Brain microvascular endothelial cell (primary cell): ENCODE data around the gene KHNYN.
A peak's percentile ranks its signal among the peaks of the same experiment; 100 is the strongest.

Experiments used
- DNase-seq: peaks from one replicate; pipeline ENCODE4 v3.0.0-alpha.2; 2020
- H3K27ac ChIP-seq: fragments of 250-450 bp; sonication (Bioruptor Pico); 2 replicates; pipeline ENCODE4 v1.5.1; 2020; ENCODE audit warnings: mild to moderate bottlenecking, moderate library complexity
- H3K27me3 ChIP-seq: fragments of 250-450 bp; sonication (Bioruptor Pico); replicated peaks from 2 replicates; pipeline ENCODE4 v1.5.1; 2020; ENCODE audit warnings: mild to moderate bottlenecking
- H3K36me3 ChIP-seq: fragments of 250-450 bp; sonication (Bioruptor Pico); replicated peaks from 2 replicates; pipeline ENCODE4 v1.5.1; 2020; ENCODE audit warnings: mild to moderate bottlenecking
- H3K4me3 ChIP-seq: 2 replicates; pipeline ENCODE4 v1.5.1; 2011; ENCODE audit warnings: low read depth, mild to moderate bottlenecking, control low read depth, low read length, moderate library complexity
- CTCF ChIP-seq: IDR thresholded peaks from 2 replicates; pipeline ENCODE4 v1.5.1; 2011; ENCODE audit warnings: low read depth, mild to moderate bottlenecking, moderate library complexity, low read length, control low read depth, inconsistent platforms; ENCODE audit errors: missing control alignments
- in situ Hi-C: cut with HindIII; loops from 2 replicates; pipeline ENCODE4 v1.10.0; 2017; ENCODE audit warnings: low sequenced_read_pairs, low pct_ligation_motif_present

Gene KHNYN

GRCh38 chr14:24483604-24484252, 54.0 kb downstream of the KHNYN start:
- H3K27ac ChIP-seq: no peak overlapping the region
- H3K36me3 ChIP-seq: no peaks in the 10 kb centered on the region
- peak; percentile 0 for DNase-seq
- H3K27me3 ChIP-seq: no peaks in the 10 kb centered on the region
- in situ Hi-C loops: no loop called here
- H3K4me3 ChIP-seq: no peak overlapping the region
- no peak for TF ChIP-seq CTCF
